K562 (cell line): ENCODE data around the gene HSD17B3. TPM values are rescaled to one million over a fixed set of nuclear protein-coding genes. Genes with fewer than 3 reads are reported as not detected.

ENCODE experiments used
- ATAC-seq: fragments of 200-7000 bp; cut with Tn5 transposase; 3 replicates; pipeline ENCODE4 v1.9.1; 2020; ENCODE audit warnings: moderate library complexity
- BruUV-seq: library from RNA; stranded (reverse); fragments of 400-500 nt; replicated peaks from 2 replicates; lab custom pipeline; 2021; lab: Mats Ljungman, UMichigan
- CTCF ChIA-PET: fragments of 300-600 bp; formaldehyde crosslinking; extraction: SDS; loops from one replicate; lab custom pipeline; 2021; ENCODE audit warnings: low intra/inter-chr PET ratio; lab: Yijun Ruan, JAX
- POLR2A ChIA-PET: fragments of 300-600, 350-650 bp; sonication (Branson Sonifier 250); formaldehyde crosslinking; extraction: SDS; loops from one replicate; lab custom pipeline; 2021; ENCODE audit warnings: antibody characterized with exemption, inconsistent platforms; lab: Yijun Ruan, JAX
- DNase-seq, 4 experiments: peaks; one replicate each; pipeline versions ENCODE4 v3.0.0 to v3.0.0-alpha.2; 2011 to 2018; ENCODE audit warnings: low spot score in 3 of 4, mixed read lengths in 3 of 4; ENCODE audit errors: extremely low read depth in 1 of 4
- FAIRE-seq: peaks from 2 replicates; lab custom pipeline; 2011; peaks lifted over from hg19 to GRCh38; lab: Jason Lieb, UNC
- H2AFZ ChIP-seq: 2 replicates; pipeline ENCODE4 v1.6.0; 2011; ENCODE audit warnings: low read depth, low read length, control low read depth, inconsistent platforms
- H3K27ac ChIP-seq: fragments of 200-600 bp; 3 replicates; pipeline ENCODE4 v1.8.0; 2011; ENCODE audit warnings: low read depth, mild to moderate bottlenecking, control low read depth, inconsistent platforms, low read length, moderate library complexity, mixed read lengths; ENCODE audit errors: extremely low read depth
- H3K27me3 ChIP-seq, 2 experiments: fragments of 300-600 bp in 1 of 2; 2 replicates in 1 of 2; 3 replicates in 1 of 2; pipeline versions ENCODE4 v1.6.0 to v1.8.0; 2011; ENCODE audit warnings: inconsistent platforms in 2 of 2, low read length in 2 of 2, mild to moderate bottlenecking in 1 of 2, mixed read lengths in 1 of 2, moderate library complexity in 1 of 2; ENCODE audit not compliant: control insufficient read depth in 2 of 2, insufficient read depth in 2 of 2
- H3K36me3 ChIP-seq: fragments of 300-600 bp; 3 replicates; pipeline ENCODE4 v1.8.0; 2011; ENCODE audit warnings: mild to moderate bottlenecking, low read length, inconsistent platforms; ENCODE audit not compliant: control insufficient read depth, insufficient read depth
- H3K4me1 ChIP-seq, 2 experiments: fragments of 200-600 bp in 1 of 2; replicated peaks in 1 of 2; 2 replicates in 1 of 2; 3 replicates in 1 of 2; pipeline versions ENCODE4 v1.5.1 to v1.8.0; 2011; ENCODE audit warnings: inconsistent platforms in 2 of 2, low read length in 2 of 2, mild to moderate bottlenecking in 1 of 2, mixed read lengths in 1 of 2, moderate library complexity in 1 of 2; ENCODE audit not compliant: control insufficient read depth in 2 of 2, insufficient read depth in 2 of 2
- H3K4me2 ChIP-seq: 2 replicates; pipeline ENCODE4 v1.6.1; 2011; ENCODE audit warnings: low read length, control low read depth, inconsistent platforms, mixed read lengths; ENCODE audit not compliant: insufficient read depth
- H3K4me3 ChIP-seq: fragments of 200-600 bp; sonication (generic), shearing (Covaris generic); 2 replicates; pipeline ENCODE4 v1.5.1; 2016; ENCODE audit warnings: control low read depth, inconsistent platforms
- H3K79me2 ChIP-seq: fragments of 200-600 bp; 3 replicates; pipeline ENCODE4 v1.8.0; 2011; ENCODE audit warnings: low read length, inconsistent platforms; ENCODE audit not compliant: control insufficient read depth, insufficient read depth
- H3K9ac ChIP-seq, 2 experiments: 2 replicates each; pipeline versions ENCODE4 v1.6.0 to v1.6.1; 2011; ENCODE audit warnings: low read depth in 2 of 2, low read length in 2 of 2, control low read depth in 1 of 2, inconsistent platforms in 1 of 2, mild to moderate bottlenecking in 1 of 2, mixed read lengths in 1 of 2; ENCODE audit not compliant: insufficient read depth in 1 of 2
- H3K9me1 ChIP-seq: one replicate; pipeline ENCODE4 v1.6.0; 2011; ENCODE audit warnings: inconsistent platforms, mild to moderate bottlenecking, low read length, moderate library complexity; ENCODE audit not compliant: control insufficient read depth, insufficient read depth
- H3K9me3 ChIP-seq: replicated peaks from 2 replicates; pipeline ENCODE4 v1.5.1; 2011; ENCODE audit warnings: low read depth, low read length, inconsistent platforms; ENCODE audit not compliant: control insufficient read depth, insufficient read depth
- H4K20me1 ChIP-seq: replicated peaks from 2 replicates; pipeline ENCODE4 v1.6.1; 2011; ENCODE audit warnings: low read length, inconsistent platforms, mixed read lengths; ENCODE audit not compliant: control insufficient read depth, insufficient read depth
- ESRRA ChIP-seq: fragments of 450-650 bp; IDR thresholded peaks from 2 replicates; pipeline ENCODE4 v1.6.1; 2014; ENCODE audit warnings: low read depth, mild to moderate bottlenecking, moderate library complexity, borderline replicate concordance
- GTF2E2 ChIP-seq: fragments of 200-800 bp; sonication (Bioruptor generic); IDR thresholded peaks from 2 replicates; pipeline ENCODE4 v1.6.1; 2016; ENCODE audit warnings: missing genetic modification characterization, missing compliant biosample characterization
- MAFG ChIP-seq: fragments of 450-650 bp; conservative IDR thresholded peaks from 2 replicates; pipeline ENCODE4 v1.6.1; 2016; ENCODE audit warnings: missing genetic modification characterization, missing compliant biosample characterization
- NFE2 ChIP-seq: IDR thresholded peaks from 2 replicates; pipeline ENCODE4 v1.6.1; 2014; ENCODE audit warnings: antibody characterized with exemption, low read depth
- PCBP2 ChIP-seq: fragments of 200-400 bp; formaldehyde crosslinking; IDR thresholded peaks from 2 replicates; pipeline ENCODE4 v1.6.1; 2018; ENCODE audit warnings: low read length, low read depth, mild to moderate bottlenecking, moderate library complexity; ENCODE audit not compliant: poor library complexity, severe bottlenecking
- PTTG1 ChIP-seq: fragments of 450-650 bp; IDR thresholded peaks from 2 replicates; pipeline ENCODE4 v1.6.1; 2016; ENCODE audit warnings: low read depth, mild to moderate bottlenecking, missing genetic modification characterization, missing compliant biosample characterization
- TCFL5 ChIP-seq: fragments of 250-450 bp; sonication (Bioruptor Pico); conservative IDR thresholded peaks from 2 replicates; pipeline ENCODE4 v1.6.1; 2021; ENCODE audit warnings: mild to moderate bottlenecking, moderate library complexity, matching md5 sums
- WGBS: fragments of 100-300 bp; shearing (Covaris generic); methylation state at CpG from one replicate; pipeline ENCODE4 v1.1.6; 2016; ENCODE audit warnings: low coverage, mixed read lengths; ENCODE audit not compliant: insufficient coverage; ENCODE audit errors: missing lambda C conversion rate; 5-methylcytosine and 5-hydroxymethylcytosine counted together
- in situ Hi-C: fragments of 300-500 bp; cut with MboI; formaldehyde crosslinking; loops from 4 replicates; pipeline ENCODE4 v1.15.0; 2018; ENCODE audit warnings: inconsistent platforms, mixed read lengths
- intact Hi-C: fragments of 100-400 bp; cut with micrococcal nuclease; formaldehyde crosslinking; loops from 2 replicates; pipeline ENCODE4 v1.14.2; 2022
- polyA plus RNA-seq, 8 experiments: library from polyadenylated mRNA; depleted of rRNA in 4 of 8; stranded (reverse) in 5 of 8; unstranded in 3 of 8; fragments of >200 nt; fragmentation: Nextera tagmentation in 2 of 8; fragmentation: Illumina TruSeq in 1 of 8; extraction: Ambion mirVana in 2 of 8; extraction: Trizol in 1 of 8; gene quantifications; 2 replicates each; pipeline versions ENCODE4 v1.2.1 to v1.2.3, GENCODE V29; 2011 to 2014; ENCODE audit warnings: inconsistent platforms in 1 of 8, missing spikeins in 1 of 8
- total RNA-seq, 7 experiments: library from RNA; depleted of rRNA in 6 of 7; stranded (reverse); fragments of >200 nt in 6 of 7; fragmentation: Illumina TruSeq in 2 of 7; extraction: Trizol in 2 of 7; gene quantifications; 2 replicates each; pipeline versions ENCODE4 v1.2.1 to v1.2.3, GENCODE V29; 2011 to 2021; ENCODE audit warnings: low replicate concordance in 1 of 7
- TF ChIP-seq, protein P1 (sequence below): sonication (generic); formaldehyde crosslinking; IDR thresholded peaks from 2 replicates; pipeline ENCODE4 v1.8.1; 2023; ENCODE audit warnings: mild to moderate bottlenecking, missing genetic modification reagents

Gene HSD17B3
- total and polyA plus RNA-seq, 9 of the 15 experiments (the other 6 are each of a cell fraction or from before 2014, with no cell fraction given) = not detected

DNA sequence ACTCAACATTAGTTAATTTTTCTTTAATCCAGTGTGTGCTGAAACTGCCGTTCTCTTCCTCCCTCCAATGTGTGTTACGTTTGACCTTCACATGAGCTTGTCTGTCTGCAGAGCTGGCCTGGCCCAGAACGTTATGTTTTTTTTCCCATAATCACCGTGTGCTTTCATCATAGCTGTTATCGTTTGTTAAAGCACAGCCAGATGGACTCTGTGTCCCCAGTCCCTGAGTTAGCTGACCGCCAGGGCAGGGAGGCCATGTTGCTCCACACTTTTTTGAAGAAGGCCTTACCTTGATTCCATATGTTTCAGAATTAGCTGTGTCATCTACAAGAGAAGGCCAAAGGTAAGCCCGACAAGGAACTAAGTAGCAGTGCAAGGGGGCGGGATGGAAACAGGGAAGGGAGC lies 55.7 kb downstream of the HSD17B3 start:
- intact Hi-C loops = loop anchor here (5.0 kb wide), 1 partner anchor 71 kb away; no protein-coding TSS in a partner anchor
- CTCF ChIA-PET = no interaction called here

More for the DNA sequence above, 55.7 kb downstream of the HSD17B3 start:
- TF ChIP-seq MAFG (tag) = peak; percentile 24; the same call in 1 of the 2 replicates
- no peak for TF ChIP-seq GTF2E2 (tag)
- peak; percentile 15; the same call in 1 of the 2 replicates for TF ChIP-seq ESRRA
- TF ChIP-seq, protein P1, sequence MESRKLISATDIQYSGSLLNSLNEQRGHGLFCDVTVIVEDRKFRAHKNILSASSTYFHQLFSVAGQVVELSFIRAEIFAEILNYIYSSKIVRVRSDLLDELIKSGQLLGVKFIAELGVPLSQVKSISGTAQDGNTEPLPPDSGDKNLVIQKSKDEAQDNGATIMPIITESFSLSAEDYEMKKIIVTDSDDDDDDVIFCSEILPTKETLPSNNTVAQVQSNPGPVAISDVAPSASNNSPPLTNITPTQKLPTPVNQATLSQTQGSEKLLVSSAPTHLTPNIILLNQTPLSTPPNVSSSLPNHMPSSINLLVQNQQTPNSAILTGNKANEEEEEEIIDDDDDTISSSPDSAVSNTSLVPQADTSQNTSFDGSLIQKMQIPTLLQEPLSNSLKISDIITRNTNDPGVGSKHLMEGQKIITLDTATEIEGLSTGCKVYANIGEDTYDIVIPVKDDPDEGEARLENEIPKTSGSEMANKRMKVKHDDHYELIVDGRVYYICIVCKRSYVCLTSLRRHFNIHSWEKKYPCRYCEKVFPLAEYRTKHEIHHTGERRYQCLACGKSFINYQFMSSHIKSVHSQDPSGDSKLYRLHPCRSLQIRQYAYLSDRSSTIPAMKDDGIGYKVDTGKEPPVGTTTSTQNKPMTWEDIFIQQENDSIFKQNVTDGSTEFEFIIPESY (CRISPR knock-in tag) = peak; percentile 19; the same call in 1 of the 2 replicates
- TF ChIP-seq PTTG1 (tag) = no peak
- TF ChIP-seq TCFL5 = no peak
- peak; percentile 47; the same call in 1 of the 2 replicates for TF ChIP-seq NFE2
- TF ChIP-seq PCBP2 = no peak
- no peak overlapping the region for H3K9ac ChIP-seq
- H3K27me3 ChIP-seq = peaks cover 0 to 12% of the 10 kb centered on the region in 2 experiments; a peak in 2 of 5 replicates
- H4K20me1 ChIP-seq = no peaks in the 10 kb centered on the region
- in situ Hi-C loops = no loop called here
- BruUV-seq = no TSS peak
- POLR2A ChIA-PET = interaction anchor here (0.6 to 1.0 kb wide), 6 partner anchors 8 to 51 kb away, joined by 3 read pairs; no protein-coding TSS in a partner anchor
- peaks cover 3 to 7% of the 10 kb centered on the region in 2 experiments; a peak in 2 of 5 replicates for H3K4me1 ChIP-seq
- H3K9me3 ChIP-seq = no peaks in the 10 kb centered on the region
- no peak for DNase-seq
- H3K27ac ChIP-seq = no peak overlapping the region; the same call in 2 of the 3 replicates
- no peaks in the 10 kb centered on the region for H3K36me3 ChIP-seq
- no peak for FAIRE-seq
- no peak overlapping the region for H3K4me2 ChIP-seq
- no peaks in the 10 kb centered on the region for H3K79me2 ChIP-seq
- peak overlapping the region; percentile 73 for H2AFZ ChIP-seq
- peak; percentile 40 for ATAC-seq
- 34% methylated on average over 7 of the region's 8 CpGs for WGBS
- no peaks in the 10 kb centered on the region for H3K9me1 ChIP-seq
- no peak overlapping the region for H3K4me3 ChIP-seq
